ENCODE data around the gene YOD1.

GRCh38 chr1:207022996-207023679 lies 27.9 kb downstream of the YOD1 start:
- TF ChIP-seq CTCF (conservative IDR thresholded peaks at IDR 0.05 in 1 of 2, IDR thresholded peaks at IDR 0.05 in 1 of 2; ENCODE audit: low read depth in 1 of 2, low read length in 2 of 2) (no peak), EZH2 (IDR thresholded peaks at IDR 0.05; ENCODE audit: low read length, missing control alignments) (no peak)

Data from fibroblast of lung (primary cell).